Measurements from ENCODE around the gene IL21R. TPM values are rescaled to one million over a fixed set of nuclear protein-coding genes. Genes with fewer than 3 reads are reported as not detected.

Gene IL21R
- total and polyA plus RNA-seq, 2 donors (not counting 3 experiments of a cell fraction or from before 2014, with no cell fraction given): 0.03 TPM; not detected in 1

- dilution Hi-C loops (cut with MboI; ENCODE audit: extremely low pct_ligation_motif_present, low sequenced_read_pairs) (no loop called here), intact Hi-C loops (cut with micrococcal nuclease) (no loop called here)
- Histone ChIP-seq H3K27me3 (ENCODE audit: control insufficient read depth in 2 of 2, insufficient read depth in 2 of 2, low read length in 2 of 2) (peaks cover 0 to 2% of the 10 kb centered on the region in 2 experiments), H3K9me3 (replicated peaks; ENCODE audit: control insufficient read depth, insufficient read depth, low read length) (no peaks in the 10 kb centered on the region), H3K9me1 (replicated peaks; ENCODE audit: control insufficient read depth, extremely low read depth, insufficient read depth, low read length) (no peaks in the 10 kb centered on the region), H4K20me1 (replicated peaks; ENCODE audit: control insufficient read depth, extremely low read depth, insufficient read depth, low read length) (no peaks in the 10 kb centered on the region), H3K27ac (ENCODE audit: insufficient read depth, low read depth, low read length) (no peak overlapping the region), H2AFZ (ENCODE audit: low read depth, low read length) (no peak overlapping the region), H3K4me1 (ENCODE audit: control insufficient read depth, extremely low read depth, insufficient read depth, low read length) (no peaks in the 10 kb centered on the region), H3K36me3 (ENCODE audit: control insufficient read depth in 2 of 2, extremely low read depth in 1 of 2, insufficient read depth in 2 of 2, low read length in 2 of 2) (no peaks in the 10 kb centered on the region), H3K4me2 (ENCODE audit: insufficient read depth, low read length) (no peak overlapping the region), H3K79me2 (ENCODE audit: control insufficient read depth, insufficient read depth, low read length) (no peaks in the 10 kb centered on the region), H3K4me3 (replicated peaks in 1 of 3; ENCODE audit: insufficient read depth in 1 of 3, low read depth in 1 of 3, low read length in 3 of 3) (no peak overlapping the region), H3K9ac (replicated peaks; ENCODE audit: extremely low read depth, insufficient read depth, low read length) (no peak overlapping the region)
- no peak for FAIRE-seq
- CTCF ChIA-PET: no interaction called here
- TF ChIP-seq GATA2 (IDR thresholded peaks at IDR 0.05; ENCODE audit: insufficient read depth, insufficient read length, low read depth, low read length) (no peak), MYC (IDR thresholded peaks at IDR 0.05; ENCODE audit: low read depth, low read length) (no peak), POLR2AphosphoS5 (IDR thresholded peaks at IDR 0.05; ENCODE audit: insufficient read depth, low read depth, low read length) (no peak), POLR2A (IDR thresholded peaks at IDR 0.05; ENCODE audit: low read depth, low read length) (no peak), CTCF (IDR thresholded peaks at IDR 0.05; ENCODE audit: extremely low read depth in 1 of 2, insufficient read depth in 1 of 2, low read depth in 1 of 2, low read length in 2 of 2) (no peak), EZH2 (IDR thresholded peaks at IDR 0.05; ENCODE audit: borderline replicate concordance, low read depth, low read length, severe bottlenecking) (no peak), FOS (IDR thresholded peaks at IDR 0.05; ENCODE audit: borderline replicate concordance, insufficient read depth, low read length) (no peak), JUN (IDR thresholded peaks at IDR 0.05; ENCODE audit: borderline replicate concordance, insufficient read depth, insufficient read length, low read depth) (no peak), MAX (IDR thresholded peaks at IDR 0.05; ENCODE audit: insufficient read depth, insufficient read length) (no peak)
- no TSS peak for BruUV-seq (replicated peaks)
- POLR2A ChIA-PET: no interaction called here
- no peak for DNase-seq (ENCODE audit: low read depth, low spot score)
These were observed 12.0 kb downstream of the IL21R start for GRCh38 chr16:27413956-27414355.
